ENCODE measurements around the gene ATXN10. TPM values are rescaled to one million over a fixed set of nuclear protein-coding genes. Genes with fewer than 3 reads are reported as not detected.

ATXN10 gene
- polyA plus RNA-seq, 3 donors from 2014 or later: 97.7 to 113 (median 112) TPM

DNA sequence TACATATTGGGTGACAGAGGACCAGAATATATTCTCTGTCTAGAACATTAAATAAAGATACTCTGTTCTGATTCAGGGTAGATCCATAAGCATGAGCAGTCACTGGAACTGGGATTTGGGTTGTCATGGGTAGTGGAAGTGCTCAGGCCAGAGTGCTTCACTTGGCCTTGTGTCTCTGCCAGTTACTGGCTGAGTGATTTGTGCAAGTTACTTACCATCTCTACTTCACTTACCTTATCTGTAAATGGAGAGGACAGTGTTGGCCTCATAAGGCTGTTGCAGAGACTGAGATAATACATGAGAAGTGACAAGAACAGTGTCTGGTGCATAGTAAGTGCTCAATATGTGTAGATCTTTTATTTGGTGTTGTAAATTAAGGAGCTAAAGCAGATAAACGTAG lies 17.6 kb downstream of the ATXN10 start:
- DNase-seq: no peak
- Mint-ChIP-seq H3K27me3 (ENCODE audit: low read depth in 3 of 3) (no peaks in the 10 kb centered on the region), H3K27ac (peak overlapping the region in 1 of 6 donors; percentile 42), H3K4me3 (no peak overlapping the region), H3K9me3 (no peaks in the 10 kb centered on the region), H3K36me3 (peaks cover 0 to 7% (median 6%) of the 10 kb centered on the region in 3 donors), H3K4me1 (peaks cover 18 to 38% of the 10 kb centered on the region in 2 donors)

DNA sequence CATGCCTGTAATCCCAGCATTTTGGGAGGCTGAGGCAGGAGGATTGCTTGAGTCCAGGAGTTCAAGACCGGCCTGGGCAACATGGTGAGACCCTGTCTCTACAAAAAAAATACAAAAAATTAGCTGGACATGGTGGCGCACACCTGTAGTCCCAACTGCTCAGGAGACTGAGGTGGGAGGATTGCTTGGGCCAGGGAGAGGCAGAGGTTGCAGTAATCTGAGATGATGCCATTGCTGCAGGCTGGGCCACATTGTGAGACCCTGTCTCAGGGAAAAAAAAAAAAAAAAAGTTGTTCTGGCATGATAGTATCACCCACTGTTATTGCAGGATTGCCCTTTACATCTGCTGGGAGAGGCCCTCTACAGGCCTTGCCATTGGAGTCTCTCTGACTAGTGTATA lies 18.4 kb downstream of the ATXN10 start:
- H3K27ac Mint-ChIP-seq: no peak overlapping the region
- no peaks in the 10 kb centered on the region for H3K27me3 Mint-ChIP-seq (ENCODE audit: low read depth in 3 of 3)
- peaks cover 0 to 7% (median 6%) of the 10 kb centered on the region in 3 donors for H3K36me3 Mint-ChIP-seq
- DNase-seq: no peak
- no peak overlapping the region for H3K4me3 Mint-ChIP-seq
- no peaks in the 10 kb centered on the region for H3K9me3 Mint-ChIP-seq
- peaks cover 18 to 38% of the 10 kb centered on the region in 2 donors for H3K4me1 Mint-ChIP-seq

DNA sequence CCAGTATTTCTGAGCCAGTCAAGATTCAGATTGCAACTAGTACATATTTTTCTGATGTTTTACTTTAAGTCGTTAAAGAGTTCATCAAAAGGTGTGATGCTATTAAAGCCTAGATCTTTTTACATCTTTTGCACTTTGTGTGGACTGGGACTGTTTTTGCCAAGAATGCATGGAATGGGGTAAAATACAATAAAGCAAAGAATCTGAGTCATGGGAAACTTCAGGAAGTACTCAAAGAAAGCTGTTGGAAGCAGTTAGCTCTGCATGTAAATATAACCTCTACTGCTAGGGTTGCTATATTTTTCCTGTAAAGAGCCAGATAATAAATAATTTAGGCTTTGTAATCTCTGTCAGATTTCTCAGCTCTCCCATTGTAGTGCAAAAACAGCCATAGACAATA lies 20.9 kb downstream of the ATXN10 start:
- no peak overlapping the region for H3K4me3 Mint-ChIP-seq
- no peaks in the 10 kb centered on the region for H3K9me3 Mint-ChIP-seq
- no peak for DNase-seq
- H3K27me3 Mint-ChIP-seq (ENCODE audit: low read depth in 3 of 3): peaks cover 0 to 1% (median 0%) of the 10 kb centered on the region in 3 donors
- H3K27ac Mint-ChIP-seq: no peak overlapping the region
- H3K4me1 Mint-ChIP-seq: peaks cover 15 to 34% of the 10 kb centered on the region in 2 donors
- peaks cover 0 to 7% (median 6%) of the 10 kb centered on the region in 3 donors for H3K36me3 Mint-ChIP-seq

DNA sequence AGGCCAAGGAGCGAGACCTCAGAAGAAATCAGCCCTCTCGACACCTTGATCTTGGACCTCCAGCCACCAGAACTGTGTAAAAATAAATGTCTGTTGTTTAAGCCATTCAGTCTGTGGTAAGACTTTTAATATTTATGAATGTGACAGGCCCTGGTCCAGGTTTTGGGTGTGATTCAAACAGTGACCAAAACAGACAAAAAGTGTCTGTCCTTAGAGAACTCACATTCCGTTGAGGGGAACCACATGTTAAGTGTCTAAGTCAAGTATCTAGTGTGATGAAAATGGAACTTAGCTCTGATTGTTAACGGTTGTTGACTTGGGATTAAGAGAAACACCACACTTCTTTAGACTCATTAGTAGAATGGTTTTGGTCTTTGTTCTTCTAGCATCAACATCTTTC lies 22.2 kb downstream of the ATXN10 start:
- H3K36me3 Mint-ChIP-seq: peaks cover 4 to 12% (median 7%) of the 10 kb centered on the region in 3 donors
- H3K4me3 Mint-ChIP-seq: no peak overlapping the region
- peaks cover 0 to 1% (median 0%) of the 10 kb centered on the region in 3 donors for H3K27me3 Mint-ChIP-seq (ENCODE audit: low read depth in 3 of 3)
- no peaks in the 10 kb centered on the region for H3K9me3 Mint-ChIP-seq
- no peak overlapping the region for H3K27ac Mint-ChIP-seq
- H3K4me1 Mint-ChIP-seq: peaks cover 11 to 24% of the 10 kb centered on the region in 2 donors
- DNase-seq: no peak

DNA sequence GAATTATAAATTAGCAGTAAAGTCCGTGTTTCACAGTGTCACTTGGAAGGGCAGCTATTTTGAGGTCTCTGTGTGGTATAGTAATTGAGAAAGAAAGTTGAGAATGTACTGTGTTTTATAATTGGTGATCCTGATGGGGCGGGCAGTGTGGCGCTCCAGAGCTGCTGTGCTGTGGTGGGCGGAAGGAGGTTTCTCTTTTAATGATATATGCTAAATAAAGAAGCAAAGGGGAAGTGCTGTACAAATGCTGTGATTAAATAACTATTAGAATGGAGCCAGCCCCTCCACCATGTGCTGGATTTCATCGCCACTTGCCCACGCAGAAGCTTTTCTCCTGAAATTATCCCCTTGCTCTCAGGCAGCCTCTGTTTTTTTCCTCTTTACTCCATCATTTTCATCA lies 24.6 kb downstream of the ATXN10 start:
- Mint-ChIP-seq H3K4me3 (no peak overlapping the region), H3K36me3 (peaks cover 4 to 21% (median 17%) of the 10 kb centered on the region in 3 donors), H3K27ac (peak overlapping the region in 1 of 6 donors; percentile 24), H3K27me3 (ENCODE audit: low read depth in 3 of 3) (peaks cover 0 to 1% (median 0%) of the 10 kb centered on the region in 3 donors), H3K9me3 (no peaks in the 10 kb centered on the region), H3K4me1 (peaks cover under 1 to 2% of the 10 kb centered on the region in 2 donors)
- no peak for DNase-seq

DNA sequence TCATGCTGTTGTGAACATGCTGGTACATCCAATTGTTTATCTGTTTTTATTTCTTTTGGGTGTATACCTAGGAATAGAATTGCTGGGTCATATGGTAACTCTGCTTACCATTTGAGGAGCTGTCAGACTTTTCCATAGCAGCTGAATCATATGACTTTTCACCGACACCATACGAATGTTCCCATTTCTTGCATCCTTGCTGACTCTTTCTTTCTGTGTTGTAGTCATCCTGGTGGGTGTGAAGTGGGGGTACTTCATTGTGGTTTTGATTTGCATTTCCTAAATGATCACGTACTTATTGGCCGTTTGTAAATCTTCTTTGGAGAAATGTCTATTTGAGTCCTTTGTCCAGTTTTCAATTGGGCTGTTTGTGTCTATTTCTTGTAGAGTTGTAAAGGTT lies 26.5 kb downstream of the ATXN10 start:
- no peak overlapping the region for H3K4me3 Mint-ChIP-seq
- peak overlapping the region in 1 of 6 donors; percentile 16 for H3K27ac Mint-ChIP-seq
- no peak for DNase-seq
- H3K27me3 Mint-ChIP-seq (ENCODE audit: low read depth in 3 of 3): peaks cover 0 to 1% (median 0%) of the 10 kb centered on the region in 3 donors
- no peaks in the 10 kb centered on the region for H3K9me3 Mint-ChIP-seq
- no peaks in the 10 kb centered on the region for H3K4me1 Mint-ChIP-seq
- peaks cover 10 to 26% (median 24%) of the 10 kb centered on the region in 3 donors for H3K36me3 Mint-ChIP-seq

DNA sequence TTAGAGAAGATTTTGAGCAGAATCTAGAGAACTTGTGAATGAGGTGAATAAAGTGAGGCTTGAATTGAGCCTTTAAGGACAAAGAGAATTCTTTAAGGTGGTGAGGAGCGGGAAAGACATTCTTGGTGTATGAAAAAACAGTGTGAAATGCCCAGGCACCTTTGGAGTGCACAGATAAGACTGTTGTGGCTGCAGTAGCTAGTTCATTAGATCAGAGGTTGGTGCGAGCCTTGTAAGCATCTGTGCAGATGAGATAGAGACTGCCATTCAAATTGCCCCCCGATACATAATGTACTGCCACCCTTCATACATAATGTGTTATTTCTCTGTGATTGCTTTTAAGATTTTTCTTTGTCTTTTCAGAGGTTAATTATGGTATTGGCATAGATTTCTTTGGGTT lies 31.3 kb downstream of the ATXN10 start:
- no peak for DNase-seq
- no peaks in the 10 kb centered on the region for H3K9me3 Mint-ChIP-seq
- peaks cover 19 to 45% (median 26%) of the 10 kb centered on the region in 3 donors for H3K36me3 Mint-ChIP-seq
- peak overlapping the region in 2 of 6 donors; percentile 2 to 56 for H3K27ac Mint-ChIP-seq
- no peaks in the 10 kb centered on the region for H3K27me3 Mint-ChIP-seq (ENCODE audit: low read depth in 3 of 3)
- H3K4me3 Mint-ChIP-seq: no peak overlapping the region
- peaks cover 0 to 2% of the 10 kb centered on the region in 2 donors for H3K4me1 Mint-ChIP-seq

DNA sequence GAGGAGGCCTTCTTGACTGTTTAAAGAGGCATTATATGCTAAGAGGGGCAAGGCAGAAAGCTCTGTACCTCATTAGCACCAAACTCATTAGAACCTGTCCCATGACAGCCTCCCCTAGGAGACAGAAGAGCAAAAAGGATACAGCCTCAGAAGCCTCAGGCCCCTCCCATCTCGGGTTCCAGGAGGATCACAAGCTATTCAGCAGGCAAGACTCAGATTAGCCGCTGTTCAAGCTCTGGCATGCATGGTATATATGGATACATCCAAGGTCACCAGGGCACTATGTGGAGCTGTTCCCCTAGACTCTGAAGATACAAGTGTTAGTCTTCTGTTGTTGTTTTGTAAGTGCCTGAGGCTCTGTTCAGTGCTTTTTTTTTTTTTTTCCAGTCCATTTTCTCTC lies 32.1 kb downstream of the ATXN10 start:
- Mint-ChIP-seq H3K4me3 (no peak overlapping the region), H3K27ac (peak overlapping the region in 1 of 6 donors; percentile 65), H3K27me3 (ENCODE audit: low read depth in 3 of 3) (no peaks in the 10 kb centered on the region), H3K4me1 (peaks cover under 1 to 2% of the 10 kb centered on the region in 2 donors), H3K36me3 (peaks cover 15 to 42% (median 30%) of the 10 kb centered on the region in 3 donors), H3K9me3 (no peaks in the 10 kb centered on the region)
- DNase-seq: no peak

DNA sequence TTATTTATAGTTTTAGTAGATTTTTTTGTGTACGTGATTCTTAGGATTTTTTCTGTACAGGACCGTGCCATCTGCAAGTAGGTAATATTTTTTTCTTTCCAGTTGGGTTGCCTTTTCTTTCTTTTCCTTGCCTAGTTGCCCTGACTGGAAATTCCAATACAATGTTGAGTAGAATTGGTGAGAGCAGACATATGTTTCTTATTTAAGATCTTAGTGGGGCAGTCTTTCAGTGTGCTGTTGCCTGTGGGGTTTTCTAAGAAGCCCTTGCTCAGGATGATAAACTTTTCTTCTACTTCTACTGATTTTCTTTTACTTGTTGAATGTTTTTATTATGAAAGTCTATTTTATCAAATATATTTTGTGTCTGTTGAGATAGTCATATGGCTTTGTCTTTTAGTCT lies 33.0 kb downstream of the ATXN10 start:
- Mint-ChIP-seq H3K4me3 (no peak overlapping the region), H3K36me3 (peaks cover 17 to 50% (median 38%) of the 10 kb centered on the region in 3 donors), H3K9me3 (no peaks in the 10 kb centered on the region), H3K27ac (peak overlapping the region in 1 of 6 donors; percentile 14), H3K27me3 (ENCODE audit: low read depth in 3 of 3) (no peaks in the 10 kb centered on the region), H3K4me1 (peaks cover 8 to 9% of the 10 kb centered on the region in 2 donors)
- no peak for DNase-seq

DNA sequence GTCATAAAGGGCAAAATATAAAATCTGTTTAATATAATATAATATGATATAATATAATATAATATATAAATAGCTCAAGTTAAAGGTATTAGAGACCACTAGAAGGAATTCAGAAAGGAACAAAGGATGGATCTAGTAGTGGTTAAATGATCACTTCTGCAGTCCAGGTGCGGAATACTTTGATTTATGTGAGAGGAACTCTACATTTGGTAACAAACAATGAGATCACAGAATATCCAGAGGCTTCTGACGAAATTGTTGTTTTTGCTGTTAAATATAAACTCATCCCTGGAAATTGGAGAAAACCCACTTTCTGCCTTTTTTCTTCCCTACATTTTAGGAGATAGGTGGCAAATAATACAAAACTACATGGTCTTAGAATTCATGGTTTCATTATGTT lies 36.0 kb downstream of the ATXN10 start:
- H3K27ac Mint-ChIP-seq: no peak overlapping the region
- peaks cover 18 to 49% (median 27%) of the 10 kb centered on the region in 3 donors for H3K36me3 Mint-ChIP-seq
- no peaks in the 10 kb centered on the region for H3K9me3 Mint-ChIP-seq
- DNase-seq: no peak
- H3K4me3 Mint-ChIP-seq: no peak overlapping the region
- no peaks in the 10 kb centered on the region for H3K27me3 Mint-ChIP-seq (ENCODE audit: low read depth in 3 of 3)
- H3K4me1 Mint-ChIP-seq: peaks cover 8 to 14% of the 10 kb centered on the region in 2 donors

DNA sequence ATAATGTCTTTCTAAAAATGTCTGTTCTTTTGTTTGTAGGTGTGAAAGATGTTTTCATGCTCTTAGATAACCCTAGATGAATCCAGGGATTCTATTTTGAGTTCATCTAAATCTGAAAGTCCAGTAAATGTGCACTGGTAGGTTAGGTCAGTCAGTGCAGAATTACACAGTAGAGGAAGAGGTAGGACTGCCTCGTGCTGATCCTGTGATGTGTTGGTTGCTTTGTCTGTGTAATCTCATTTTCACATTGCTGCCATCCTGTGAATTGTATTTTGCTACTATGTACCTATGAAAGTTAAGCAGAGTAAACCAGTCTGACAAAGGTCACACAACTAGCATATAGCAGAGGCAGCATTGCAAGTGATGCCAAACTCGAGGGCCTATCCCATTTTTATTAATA lies 36.5 kb downstream of the ATXN10 start:
- no peaks in the 10 kb centered on the region for H3K9me3 Mint-ChIP-seq
- peaks cover 13 to 43% (median 23%) of the 10 kb centered on the region in 3 donors for H3K36me3 Mint-ChIP-seq
- H3K27ac Mint-ChIP-seq: no peak overlapping the region
- H3K4me1 Mint-ChIP-seq: peaks cover 8 to 14% of the 10 kb centered on the region in 2 donors
- DNase-seq: no peak
- no peaks in the 10 kb centered on the region for H3K27me3 Mint-ChIP-seq (ENCODE audit: low read depth in 3 of 3)
- no peak overlapping the region for H3K4me3 Mint-ChIP-seq

DNA sequence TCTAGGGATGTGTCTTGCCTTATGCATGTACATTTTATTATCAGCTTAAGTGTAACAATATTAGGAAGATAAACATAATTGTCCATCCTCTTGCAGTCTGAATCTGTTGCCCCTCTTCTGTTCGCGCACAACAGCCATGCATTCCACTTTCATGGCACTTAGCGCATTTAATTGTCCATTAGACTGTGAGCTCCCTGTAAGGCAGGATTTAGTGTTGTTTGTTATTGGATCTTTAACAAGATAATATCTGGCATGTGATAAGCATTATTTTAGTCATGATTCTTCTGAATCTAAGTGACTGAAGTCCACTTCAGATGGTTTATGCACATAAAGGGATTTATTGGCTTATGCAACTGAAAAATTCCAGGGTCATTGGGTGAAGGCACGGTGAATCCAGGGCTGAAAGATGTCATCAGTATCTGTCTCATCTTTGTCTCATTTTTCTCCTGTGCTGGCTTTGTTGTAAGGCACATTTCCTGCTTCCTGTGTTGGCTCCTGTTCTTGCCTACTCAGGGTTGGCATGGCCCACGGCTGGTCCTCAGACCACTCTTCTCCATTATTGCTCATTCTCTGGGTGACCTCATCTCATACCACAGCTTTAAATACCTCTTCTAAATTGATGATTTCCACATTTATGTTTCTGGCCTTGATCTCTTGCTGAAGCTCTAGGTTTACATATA lies 37.6 kb downstream of the ATXN10 start:
- Mint-ChIP-seq H3K27me3 (ENCODE audit: low read depth in 3 of 3) (no peaks in the 10 kb centered on the region), H3K27ac (peak overlapping the region in 1 of 6 donors; percentile 5), H3K4me3 (no peak overlapping the region), H3K4me1 (peaks cover 8 to 14% of the 10 kb centered on the region in 2 donors), H3K36me3 (peaks cover 8 to 34% (median 19%) of the 10 kb centered on the region in 3 donors), H3K9me3 (no peaks in the 10 kb centered on the region)
- no peak for DNase-seq

DNA sequence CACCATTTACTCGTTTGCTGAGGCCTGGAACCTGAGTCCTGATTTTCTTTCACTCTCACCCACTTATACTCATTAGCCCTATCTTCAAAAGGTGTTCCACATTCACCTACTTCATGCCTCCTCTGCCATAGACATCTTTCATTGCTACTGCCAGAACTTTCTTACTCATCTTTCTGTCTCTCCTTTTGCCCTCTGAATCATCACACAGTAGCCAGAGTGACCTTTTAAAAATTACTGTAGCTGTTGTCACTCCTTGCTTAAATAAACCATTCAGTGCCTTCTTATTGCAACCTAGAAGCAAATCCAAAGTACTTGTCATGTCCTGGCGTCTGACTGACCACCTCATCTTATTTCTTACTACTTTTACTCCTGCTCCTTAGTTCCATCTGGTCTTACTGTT lies 38.2 kb downstream of the ATXN10 start:
- Mint-ChIP-seq H3K9me3 (no peaks in the 10 kb centered on the region), H3K27me3 (ENCODE audit: low read depth in 3 of 3) (no peaks in the 10 kb centered on the region), H3K36me3 (peaks cover 11 to 32% (median 15%) of the 10 kb centered on the region in 3 donors), H3K27ac (peak overlapping the region in 1 of 6 donors; percentile 27), H3K4me3 (no peak overlapping the region), H3K4me1 (peaks cover 8 to 14% of the 10 kb centered on the region in 2 donors)
- DNase-seq: no peak

DNA sequence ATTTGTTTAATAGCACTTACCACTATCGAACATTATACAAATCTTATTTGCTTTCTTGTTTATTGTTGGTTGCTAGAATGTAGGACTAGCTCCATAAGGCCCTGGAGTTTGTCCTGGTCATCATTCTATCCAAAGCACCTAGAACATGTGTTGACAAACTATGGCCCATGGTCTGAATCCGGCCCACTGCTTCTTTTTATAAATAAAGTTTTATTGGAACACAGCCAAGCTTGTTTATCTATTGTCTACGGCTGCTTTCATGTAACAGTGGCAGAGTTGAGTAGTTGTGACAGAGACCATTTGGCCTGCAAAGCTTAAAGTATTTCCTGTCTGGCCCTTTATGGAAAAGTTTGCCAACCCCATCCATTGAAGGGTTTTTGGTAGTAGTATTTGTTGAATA lies 38.8 kb downstream of the ATXN10 start:
- H3K36me3 Mint-ChIP-seq: peaks cover 12 to 33% (median 15%) of the 10 kb centered on the region in 3 donors

More for the DNA sequence above, 38.8 kb downstream of the ATXN10 start:
- H3K4me3 Mint-ChIP-seq: no peak overlapping the region
- no peaks in the 10 kb centered on the region for H3K27me3 Mint-ChIP-seq (ENCODE audit: low read depth in 3 of 3)
- no peaks in the 10 kb centered on the region for H3K9me3 Mint-ChIP-seq
- H3K27ac Mint-ChIP-seq: no peak overlapping the region
- no peak for DNase-seq
- peaks cover 8 to 14% of the 10 kb centered on the region in 2 donors for H3K4me1 Mint-ChIP-seq

Data from immature natural killer cell (primary cell).